Lung (tissue), 12 donors: ENCODE results near the gene ITGA3. TPM values are rescaled to one million over a fixed set of nuclear protein-coding genes. Genes with fewer than 3 reads are reported as not detected.

Experiments
- ATAC-seq: fragments of 200-7000 bp; cut with Tn5 transposase; one replicate; pipeline ENCODE4 v1.9.1; 2020; ENCODE audit warnings: moderate number of reproducible peaks; ENCODE audit not compliant: insufficient read depth, low FRiP score
- DNase-seq, 3 donors: peaks; one replicate each; pipeline ENCODE4 v3.0.0-alpha.2; 2013 to 2017
- H3K27ac ChIP-seq, 2 donors: one replicate each; pipeline ENCODE4 v1.5.1; 2013; ENCODE audit warnings: mild to moderate bottlenecking in 2 of 2, moderate library complexity in 2 of 2, control low read depth in 1 of 2, inconsistent platforms in 1 of 2, low read depth in 1 of 2, low read length in 1 of 2
- H3K27me3 ChIP-seq, 3 donors: one replicate each; pipeline ENCODE4 v1.5.1; 2013; ENCODE audit warnings: low read length in 2 of 3; ENCODE audit not compliant: control insufficient read depth in 3 of 3, insufficient read depth in 3 of 3
- H3K36me3 ChIP-seq, 4 donors: one replicate each; pipeline ENCODE4 v1.5.1; 2013; ENCODE audit warnings: low read length in 4 of 4, mild to moderate bottlenecking in 1 of 4, moderate library complexity in 1 of 4; ENCODE audit not compliant: control insufficient read depth in 4 of 4, insufficient read depth in 4 of 4
- H3K4me1 ChIP-seq, 5 donors: one replicate each; pipeline ENCODE4 v1.5.1; 2013; ENCODE audit warnings: low read length in 5 of 5, mild to moderate bottlenecking in 2 of 5, moderate library complexity in 1 of 5; ENCODE audit not compliant: control insufficient read depth in 5 of 5, insufficient read depth in 5 of 5
- H3K4me3 ChIP-seq: one replicate; pipeline ENCODE4 v1.5.1; 2013; ENCODE audit warnings: mild to moderate bottlenecking, control low read depth, moderate library complexity
- H3K9ac ChIP-seq, 2 donors: one replicate each; pipeline ENCODE4 v1.5.1; 2013; ENCODE audit warnings: low read length in 2 of 2, control low read depth in 1 of 2; ENCODE audit not compliant: insufficient read depth in 1 of 2
- H3K9me3 ChIP-seq, 4 donors: one replicate each; pipeline ENCODE4 v1.5.1; 2013; ENCODE audit warnings: low read length in 3 of 4, mild to moderate bottlenecking in 1 of 4, moderate library complexity in 1 of 4; ENCODE audit not compliant: control insufficient read depth in 4 of 4, insufficient read depth in 3 of 4
- CTCF ChIP-seq: IDR thresholded peaks from 2 replicates; pipeline ENCODE4 v1.5.1; 2012; ENCODE audit warnings: mild to moderate bottlenecking; ENCODE audit errors: control extremely low read depth, extremely low read depth
- WGBS, 2 donors: extraction: QIAGEN DNeasy Blood & Tissue Kit; methylation state at CpG; one replicate each; pipeline ENCODE4 v1.1.7; 2013; 5-methylcytosine and 5-hydroxymethylcytosine counted together
- polyA plus RNA-seq, 2 donors: library from polyadenylated mRNA; stranded (reverse); fragments of 200-250 nt; gene quantifications; one replicate each; pipeline ENCODE4 v1.2.1, GENCODE V29; 2013
- total RNA-seq, 2 donors: library from RNA; depleted of rRNA in 1 of 2; stranded (reverse); fragments of >200 nt in 1 of 2; gene quantifications; one replicate each; pipeline ENCODE4 v1.2.1, GENCODE V29; 2014 to 2021
- donor health status: control.
- donor health status: control.
- donor health status: Bipolar disorder and iron deficiency.
- donor health status: healthy.
- donor health status: DM: yes; HTN: yes; CAD: no.

ITGA3 gene
- total and polyA plus RNA-seq, 4 donors: 83.9 to 204 (median 133) TPM

GRCh38 chr17:50107790-50108414, 52.0 kb downstream of the ITGA3 start:
- TF ChIP-seq CTCF: no peak
- no peak for ATAC-seq

GRCh38 chr17:50108556-50108955, 52.6 kb downstream of the ITGA3 start:
- TF ChIP-seq CTCF: no peak
- WGBS, 2 donors: 83 to 84% methylated on average over 9 of the region's 9 CpGs
- Histone ChIP-seq H3K27me3 (no peaks in the 10 kb centered on the region), H3K36me3 (peaks cover 0 to 47% (median 21%) of the 10 kb centered on the region in 4 donors), H3K27ac (peak overlapping the region in 1 of 2 donors; percentile 74), H3K4me3 (no peak overlapping the region), H3K9me3 (no peaks in the 10 kb centered on the region), H3K4me1 (peaks cover 0 to 7% (median 4%) of the 10 kb centered on the region in 5 donors), H3K9ac (no peak overlapping the region)
- ATAC-seq (no peak), DNase-seq (no peak)

More at GRCh38 chr17:50107790-50108414, 52.0 kb downstream of the ITGA3 start:
- H3K9ac ChIP-seq: no peak overlapping the region
- no peaks in the 10 kb centered on the region for H3K27me3 ChIP-seq
- DNase-seq: no peak
- H3K36me3 ChIP-seq: peaks cover 0 to 48% (median 22%) of the 10 kb centered on the region in 4 donors
- H3K4me3 ChIP-seq: no peak overlapping the region
- peak overlapping the region in 1 of 2 donors; percentile 74 for H3K27ac ChIP-seq
- H3K4me1 ChIP-seq: peaks cover 0 to 7% (median 4%) of the 10 kb centered on the region in 5 donors
- no peaks in the 10 kb centered on the region for H3K9me3 ChIP-seq
- 92 to 93% methylated on average over 10 of the region's 10 CpGs for whole genome bisulfite sequencing, 2 donors

- Histone ChIP-seq H3K36me3 (peaks cover 0 to 45% (median 20%) of the 10 kb centered on the region in 4 donors), H3K4me1 (peaks cover 0 to 7% (median 4%) of the 10 kb centered on the region in 5 donors), H3K4me3 (no peak overlapping the region), H3K27me3 (no peaks in the 10 kb centered on the region), H3K27ac (peak overlapping the region in 1 of 2 donors; percentile 93), H3K9me3 (no peaks in the 10 kb centered on the region), H3K9ac (no peak overlapping the region)
- 83 to 91% methylated on average over 7 of the region's 7 CpGs for WGBS, 2 donors
- ATAC-seq (no peak), DNase-seq (no peak)
- TF ChIP-seq CTCF: no peak
These were observed 53.3 kb downstream of the ITGA3 start for GRCh38 chr17:50109207-50109606.
